T-helper 1 cell treated with Interleukin-12 subunit alpha and Interleukin-12 subunit beta and Interleukin-4 antibody, amounts not matched to agents 30 ng/mL and 1 ng/mL, for 36 hours (primary cell): ENCODE results near the gene GRIK4. TPM values are rescaled to one million over a fixed set of nuclear protein-coding genes. Genes with fewer than 3 reads are reported as not detected.
"Not testable (repeated sequence)": the region's sequence is repeated elsewhere in the genome, so short reads cannot be mapped to it uniquely, and the experiment has no call there.

Experiments used
- intact Hi-C: fragments of 100-400 bp; cut with micrococcal nuclease; formaldehyde crosslinking; loops from one replicate; pipeline ENCODE4 v1.15.1; 2024
- total RNA-seq: library from RNA; stranded (reverse); gene quantifications from 2 replicates; pipeline ENCODE4 v1.2.3, GENCODE V29; 2022

GRIK4 gene
- total RNA-seq, 1 donor from 2014 or later, result not detected

GRCh38 chr11:120603071-120603470, 91.5 kb downstream of the GRIK4 start:
- intact Hi-C loops, result no loop called here

DNA sequence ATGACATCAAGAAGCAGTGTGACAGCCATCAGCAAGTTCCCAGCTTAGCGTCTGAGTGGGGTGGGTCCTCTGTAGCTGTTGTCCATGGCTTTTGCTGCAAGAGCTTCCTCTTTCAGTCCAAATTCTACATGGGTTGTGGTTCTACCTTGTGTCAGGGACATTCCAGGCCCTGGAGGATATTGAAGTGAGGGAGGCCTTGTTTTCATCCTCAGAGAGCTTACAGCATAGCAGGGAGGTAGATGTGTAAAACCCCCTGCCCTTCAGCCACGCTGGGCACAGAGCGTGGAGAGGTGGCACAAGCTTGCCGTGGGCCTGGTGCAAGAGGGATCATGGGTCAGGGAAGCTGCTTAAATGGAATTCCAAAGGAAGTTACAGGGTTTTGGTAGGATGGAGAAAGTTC, 93.9 kb downstream of the GRIK4 start:
- intact Hi-C loops, result no loop called here

GRCh38 chr11:120606211-120607010, 94.9 kb downstream of the GRIK4 start:
- intact Hi-C loops, result no loop called here

- intact Hi-C loops, result no loop called here
Measured at GRCh38 chr11:120608061-120608460, 96.5 kb downstream of the GRIK4 start.

GRCh38 chr11:120608760-120609211, 97.2 kb downstream of the GRIK4 start:
- intact Hi-C loops, result no loop called here

DNA sequence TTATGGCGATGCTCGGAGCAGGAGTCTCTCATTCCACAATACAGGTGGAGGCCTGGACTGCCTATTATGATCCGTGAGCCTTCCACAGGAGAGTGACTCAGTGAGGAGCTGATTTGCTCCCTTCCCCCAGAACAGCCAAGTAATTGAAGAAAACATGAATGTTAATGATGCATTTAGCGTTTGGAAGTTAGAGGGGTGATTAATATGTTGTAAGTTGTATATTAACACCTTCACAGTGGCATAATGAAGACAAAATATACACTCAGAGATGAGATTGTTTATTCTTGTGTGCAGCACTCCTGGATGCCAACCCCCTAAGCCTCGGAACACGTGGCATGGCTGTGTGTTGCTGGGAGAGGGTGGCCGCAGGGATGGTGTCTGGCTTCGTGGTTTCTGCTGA, 98.6 kb downstream of the GRIK4 start:
- intact Hi-C loops, result no loop called here

DNA sequence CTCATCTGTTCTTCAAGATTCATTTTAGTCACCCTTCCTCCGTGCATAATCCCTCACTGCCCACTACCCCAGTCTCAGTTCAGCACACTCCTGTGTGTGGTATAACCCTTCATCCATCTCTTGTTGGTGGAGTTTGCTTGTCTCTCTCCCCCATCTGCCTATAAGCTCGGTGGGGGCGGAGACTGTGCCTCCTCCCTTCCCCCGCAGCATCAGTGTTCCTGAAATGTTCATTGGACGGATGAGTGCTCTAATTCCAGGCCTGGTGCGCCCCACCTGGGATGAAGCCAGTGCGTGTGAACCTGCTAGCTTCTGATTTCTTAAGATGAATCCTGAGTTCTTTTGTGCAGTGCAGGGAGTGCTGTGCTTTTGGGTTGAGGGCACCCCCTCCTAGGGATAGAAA, 100.0 kb downstream of the GRIK4 start:
- intact Hi-C loops, result no loop called here

GRCh38 chr11:120612513-120613263, 101.1 kb downstream of the GRIK4 start:
- intact Hi-C loops, result no loop called here

- intact Hi-C loops, result no loop called here
Measured at GRCh38 chr11:120613264-120614226, 102.0 kb downstream of the GRIK4 start.

GRCh38 chr11:120615391-120615790, 103.8 kb downstream of the GRIK4 start:
- intact Hi-C loops, result no loop called here

DNA sequence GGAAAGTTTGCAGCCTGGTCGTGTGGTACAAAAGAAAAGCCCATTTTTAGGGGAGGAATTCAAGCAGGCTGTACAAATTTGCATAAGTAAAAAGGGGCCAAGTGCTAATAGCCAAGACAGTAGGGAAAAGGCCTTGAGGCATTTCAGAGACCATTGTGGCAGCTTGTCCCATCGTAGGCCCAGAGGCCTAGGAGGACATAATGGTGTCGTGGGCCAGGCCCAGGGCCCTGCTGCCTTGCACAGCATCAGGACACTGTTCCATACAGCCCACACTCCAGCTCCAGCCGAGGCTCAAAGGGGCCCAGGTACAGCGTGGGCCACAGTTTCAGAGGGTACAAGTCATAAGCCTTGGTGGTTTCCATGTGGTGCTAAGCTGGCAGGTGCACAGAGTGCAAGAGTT, 106.9 kb downstream of the GRIK4 start:
- intact Hi-C loops, result no loop called here

DNA sequence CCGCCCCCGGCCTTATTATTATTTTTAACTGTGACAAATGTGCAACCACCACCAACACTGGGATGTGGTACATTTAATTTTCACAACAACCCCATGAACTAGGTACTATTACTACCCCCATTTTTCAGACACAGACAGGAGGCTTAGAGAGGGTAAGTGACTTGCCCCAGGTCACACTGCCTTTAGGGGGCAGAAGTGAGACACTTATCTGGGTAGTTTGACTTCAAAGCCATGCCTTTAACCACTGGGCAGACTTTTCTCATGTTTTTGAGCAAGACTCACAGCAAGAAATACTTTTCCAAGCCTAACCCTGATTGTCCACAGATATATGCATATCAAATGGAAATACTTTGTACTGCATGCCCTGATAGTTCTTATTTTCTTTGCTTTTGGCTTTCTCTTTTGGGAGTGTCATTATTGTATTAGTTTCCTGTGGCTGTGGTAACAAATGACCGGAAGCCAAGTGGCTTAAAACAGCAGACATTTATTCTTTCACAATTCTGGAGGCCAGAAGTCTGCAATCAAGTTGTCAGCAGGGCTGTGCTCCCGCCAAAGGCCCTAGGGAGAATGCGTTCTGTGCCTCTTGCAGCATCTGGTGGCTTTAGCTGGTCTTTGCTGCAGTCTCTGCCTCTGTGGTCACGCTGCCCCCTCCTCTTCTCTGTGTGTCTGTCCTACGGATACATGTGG, 110.8 kb downstream of the GRIK4 start:
- intact Hi-C loops, result no loop called here

DNA sequence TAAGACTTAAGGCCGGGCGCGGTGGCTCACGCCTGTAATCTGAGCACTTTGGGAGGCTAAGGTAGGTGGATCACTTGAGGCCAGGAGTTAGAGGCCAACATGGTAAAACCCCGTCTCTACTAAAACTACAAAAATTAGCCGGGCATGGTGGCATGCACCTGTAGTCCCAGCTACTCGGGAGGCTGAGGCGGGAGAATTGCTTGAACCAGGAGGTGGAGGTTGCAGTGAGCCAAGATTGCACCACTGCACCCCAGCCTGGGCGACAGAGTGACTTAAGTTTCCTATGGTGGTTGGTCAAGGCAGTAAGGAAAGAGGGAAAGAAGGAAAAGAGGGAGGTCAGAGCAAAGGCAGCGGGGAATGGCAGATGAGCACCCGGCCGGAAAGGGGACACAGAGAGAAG, 113.4 kb downstream of the GRIK4 start:
- intact Hi-C loops, result not testable (repeated sequence)

GRCh38 chr11:120625565-120625964, 114.0 kb downstream of the GRIK4 start:
- intact Hi-C loops, result no loop called here

DNA sequence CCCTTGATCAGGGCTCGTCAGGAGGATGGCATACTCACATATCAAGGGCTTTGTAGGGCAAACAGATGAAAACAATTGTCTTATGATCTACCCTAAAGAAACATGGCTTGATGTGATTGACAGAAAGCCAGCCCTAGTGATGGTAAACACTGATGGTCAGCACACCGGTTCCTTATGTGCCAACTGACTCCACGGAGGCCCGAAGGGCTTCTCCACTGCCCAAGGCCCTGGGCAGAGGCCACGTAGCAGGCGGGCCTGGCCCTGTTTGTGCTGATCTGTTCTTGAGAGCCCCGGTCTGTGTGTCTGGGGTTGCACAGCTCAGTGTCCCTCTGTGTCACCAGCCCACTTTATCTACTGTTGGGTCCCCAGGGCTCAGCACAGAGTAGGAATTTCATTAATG, 115.2 kb downstream of the GRIK4 start:
- intact Hi-C loops, result no loop called here

- intact Hi-C loops, result no loop called here
Measured at GRCh38 chr11:120627327-120628163, 116.0 kb downstream of the GRIK4 start.

DNA sequence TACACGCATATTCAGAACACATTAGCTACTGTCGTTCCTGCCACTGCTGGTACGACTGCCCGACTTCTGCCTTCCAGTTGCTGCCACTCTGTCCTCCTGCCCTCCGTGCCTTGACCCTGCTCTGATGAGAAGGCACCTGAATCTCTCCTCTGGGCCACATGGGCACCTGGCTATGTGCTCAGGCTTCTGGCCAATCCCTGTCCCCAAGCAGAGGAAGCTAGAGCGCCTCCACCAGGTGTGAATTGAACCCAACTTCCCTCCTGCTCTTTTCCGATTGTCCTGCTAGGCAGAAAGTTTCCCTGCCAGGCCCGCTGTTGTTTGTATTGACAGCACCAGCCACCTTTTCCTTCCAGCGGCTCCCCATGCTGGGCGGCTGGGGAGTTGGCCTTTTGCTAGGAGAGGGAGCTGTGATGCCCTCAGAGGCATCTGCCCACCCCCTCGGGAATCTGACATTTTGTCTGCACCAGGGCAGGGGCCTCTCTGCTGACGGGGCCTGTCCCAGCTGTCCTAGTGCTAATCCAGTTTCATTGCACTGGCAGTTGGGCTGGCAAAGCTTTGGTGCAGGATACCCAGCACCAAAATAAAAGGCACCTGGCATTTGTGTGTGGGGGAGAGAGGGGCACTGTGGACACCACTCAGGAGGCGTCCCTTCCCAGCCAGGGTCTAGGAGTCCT, 118.0 kb downstream of the GRIK4 start:
- intact Hi-C loops, result no loop called here

DNA sequence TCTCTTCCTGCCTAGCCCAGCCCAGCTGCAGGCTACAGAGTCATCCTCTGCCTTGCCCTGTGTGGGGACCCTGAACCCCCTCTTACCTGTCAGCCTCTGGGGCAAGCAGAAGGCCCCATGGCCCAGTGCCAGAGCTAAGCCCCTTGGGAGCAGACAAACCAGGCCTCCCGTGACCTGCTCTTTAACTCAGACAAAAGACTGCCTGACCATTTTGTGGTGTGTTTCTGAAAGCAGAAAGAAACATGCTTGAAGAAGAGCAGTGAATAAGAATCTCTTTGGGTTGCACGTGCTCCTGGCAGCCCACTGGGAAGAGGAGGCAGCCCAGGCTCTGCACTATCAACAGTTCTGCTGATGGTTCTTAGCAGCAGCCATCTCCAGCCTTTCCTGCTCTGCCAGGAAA, 118.6 kb downstream of the GRIK4 start:
- intact Hi-C loops, result no loop called here

DNA sequence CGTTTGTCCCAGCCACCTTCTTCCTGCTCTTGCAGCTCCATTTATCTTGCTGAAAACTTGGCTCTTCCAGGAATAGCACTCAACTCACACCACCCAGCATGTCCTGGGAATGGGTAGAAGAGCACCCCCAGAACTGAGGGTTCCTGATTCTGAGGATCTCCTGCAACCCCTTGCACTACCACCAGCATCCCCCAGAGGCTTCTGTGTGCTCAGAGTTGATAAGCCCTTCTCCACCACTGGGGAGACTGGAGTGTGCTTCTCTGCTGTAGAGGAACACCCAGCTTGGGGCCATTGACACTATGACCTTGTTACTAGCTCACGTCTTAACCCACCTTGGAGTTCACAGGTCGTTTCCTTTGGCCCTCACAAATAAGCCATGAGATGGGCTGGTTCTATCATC, 121.0 kb downstream of the GRIK4 start:
- intact Hi-C loops, result no loop called here
